Measurements from ENCODE around the gene THRB.
A peak's percentile ranks its signal among the peaks of the same experiment; 100 is the strongest.

The THRB gene

DNA sequence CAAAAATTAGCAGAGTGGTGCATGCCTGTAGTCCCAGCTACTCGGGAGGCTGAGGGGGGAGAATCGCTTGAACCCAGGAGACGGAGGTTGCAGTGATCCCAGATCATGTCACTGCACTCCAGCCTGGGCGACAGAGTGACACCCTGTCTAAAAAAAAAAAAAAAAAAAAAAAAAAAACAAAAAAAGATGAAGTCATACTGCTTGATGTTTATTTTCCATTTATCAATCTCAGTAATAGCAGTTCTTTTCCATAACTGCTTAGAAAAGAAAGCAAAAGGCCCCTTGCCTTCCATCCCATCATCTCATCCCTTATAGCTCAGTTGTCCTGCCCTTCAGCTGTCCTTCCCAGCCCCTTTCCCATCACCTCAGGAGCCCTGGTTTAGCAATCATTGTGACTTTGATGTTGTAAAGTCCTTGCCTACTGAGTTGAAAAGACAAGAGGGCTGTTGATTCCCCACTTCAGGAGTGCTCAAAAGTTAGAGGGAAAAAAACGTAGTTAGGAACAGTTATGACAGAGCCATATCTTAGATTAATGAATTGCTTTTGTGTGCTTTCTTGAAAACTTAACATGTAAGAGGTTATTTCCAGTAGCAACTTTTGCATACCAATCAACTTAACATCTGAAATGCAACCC lies 18.0 kb upstream of the THRB start:
- DNase-seq (ENCODE audit: low spot score), result no peak

- DNase-seq (ENCODE audit: low spot score), result no peak
Measured at GRCh38 chr3:24510030-24510648, 15.5 kb upstream of the THRB start.

GRCh38 chr3:24508423-24508839 lies 13.8 kb upstream of the THRB start:
- DNase-seq (ENCODE audit: low spot score), result no peak

DNA sequence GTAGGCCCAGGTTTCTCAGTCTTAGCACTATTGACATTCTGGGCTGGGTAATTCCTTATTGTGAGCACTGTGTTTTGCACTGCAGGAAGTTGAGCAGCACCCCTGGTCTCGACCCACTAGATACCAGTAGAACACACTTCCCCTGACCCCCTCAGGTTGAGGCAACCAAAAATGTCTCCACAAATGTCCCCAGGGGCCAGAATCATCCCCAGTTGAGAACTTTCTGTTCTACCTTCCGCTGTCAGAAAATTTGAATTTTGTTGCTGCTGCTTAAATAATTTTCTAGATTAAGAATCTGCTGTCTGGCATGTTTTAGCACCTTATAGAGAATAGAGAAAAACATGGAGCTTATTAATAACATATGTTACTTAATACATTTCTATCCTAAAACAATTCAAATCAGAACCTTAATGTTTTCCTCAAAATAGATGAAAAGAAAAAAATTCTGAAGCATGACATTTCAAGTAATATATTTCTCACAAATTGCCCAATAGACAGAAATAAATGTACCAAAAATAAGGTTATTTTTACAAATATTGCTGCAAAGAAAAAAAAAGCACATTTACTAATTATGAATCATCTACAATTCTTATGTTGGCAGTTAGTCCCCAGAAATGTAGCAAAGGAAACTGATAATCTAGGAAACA lies 13.2 kb upstream of the THRB start:
- DNase-seq (ENCODE audit: low spot score), result no peak

GRCh38 chr3:24506966-24507775 lies 12.5 kb upstream of the THRB start:
- DNase-seq (ENCODE audit: low spot score), result no peak

- DNase-seq (ENCODE audit: low spot score), result no peak
Measured at GRCh38 chr3:24505691-24506550, 11.3 kb upstream of the THRB start.

DNA sequence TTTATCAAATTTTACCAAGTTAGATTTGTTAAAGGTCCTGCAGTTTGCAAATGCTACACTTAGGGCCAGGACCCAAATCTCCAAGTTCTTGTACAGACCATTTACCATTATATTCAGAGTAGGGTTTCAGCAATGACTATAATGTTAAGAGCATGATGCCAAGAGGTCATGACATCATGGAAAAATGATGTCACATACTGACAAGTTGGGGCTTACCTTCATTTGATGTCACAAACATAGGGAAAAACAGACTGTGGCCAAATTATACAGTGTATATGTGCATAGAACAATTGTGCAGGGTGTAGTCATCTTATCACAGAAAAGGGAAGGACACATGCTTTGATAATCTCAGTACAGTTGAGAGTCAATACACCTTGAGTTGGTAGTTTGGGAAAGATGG lies 10.1 kb upstream of the THRB start:
- DNase-seq (ENCODE audit: low spot score), result no peak

GRCh38 chr3:24503616-24504113 lies 9.0 kb upstream of the THRB start:
- no peak for DNase-seq (ENCODE audit: low spot score)

GRCh38 chr3:24502690-24503089 lies 8.0 kb upstream of the THRB start:
- no peak for DNase-seq (ENCODE audit: low spot score)

DNA sequence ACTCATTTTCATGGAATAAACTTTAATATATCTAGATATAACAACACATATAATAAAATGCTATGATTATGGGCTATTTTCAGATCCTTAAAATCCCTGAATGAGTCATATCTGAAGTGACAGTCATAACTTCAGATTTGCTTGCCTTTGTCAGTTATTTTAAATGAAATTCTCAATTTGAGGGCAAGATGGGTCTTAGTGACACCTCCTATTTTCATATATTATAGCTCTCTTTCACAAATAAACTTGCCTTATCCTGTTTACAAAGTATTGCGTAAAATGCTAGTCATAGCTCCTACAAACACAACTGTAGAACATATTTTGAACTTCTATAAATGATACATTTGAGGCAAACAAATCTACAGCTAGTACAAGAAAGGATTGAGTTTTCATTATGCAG lies 6.2 kb upstream of the THRB start:
- DNase-seq (ENCODE audit: low spot score), result no peak

GRCh38 chr3:24499991-24500390 lies 5.3 kb upstream of the THRB start:
- no peak for DNase-seq (ENCODE audit: low spot score)

- no peak for DNase-seq (ENCODE audit: low spot score)
Measured at GRCh38 chr3:24498796-24499195, 4.1 kb upstream of the THRB start.

GRCh38 chr3:24498391-24498790 lies 3.7 kb upstream of the THRB start:
- DNase-seq (ENCODE audit: low spot score), result no peak

- DNase-seq (ENCODE audit: low spot score), result no peak
Measured at GRCh38 chr3:24497942-24498341, 3.3 kb upstream of the THRB start.

DNA sequence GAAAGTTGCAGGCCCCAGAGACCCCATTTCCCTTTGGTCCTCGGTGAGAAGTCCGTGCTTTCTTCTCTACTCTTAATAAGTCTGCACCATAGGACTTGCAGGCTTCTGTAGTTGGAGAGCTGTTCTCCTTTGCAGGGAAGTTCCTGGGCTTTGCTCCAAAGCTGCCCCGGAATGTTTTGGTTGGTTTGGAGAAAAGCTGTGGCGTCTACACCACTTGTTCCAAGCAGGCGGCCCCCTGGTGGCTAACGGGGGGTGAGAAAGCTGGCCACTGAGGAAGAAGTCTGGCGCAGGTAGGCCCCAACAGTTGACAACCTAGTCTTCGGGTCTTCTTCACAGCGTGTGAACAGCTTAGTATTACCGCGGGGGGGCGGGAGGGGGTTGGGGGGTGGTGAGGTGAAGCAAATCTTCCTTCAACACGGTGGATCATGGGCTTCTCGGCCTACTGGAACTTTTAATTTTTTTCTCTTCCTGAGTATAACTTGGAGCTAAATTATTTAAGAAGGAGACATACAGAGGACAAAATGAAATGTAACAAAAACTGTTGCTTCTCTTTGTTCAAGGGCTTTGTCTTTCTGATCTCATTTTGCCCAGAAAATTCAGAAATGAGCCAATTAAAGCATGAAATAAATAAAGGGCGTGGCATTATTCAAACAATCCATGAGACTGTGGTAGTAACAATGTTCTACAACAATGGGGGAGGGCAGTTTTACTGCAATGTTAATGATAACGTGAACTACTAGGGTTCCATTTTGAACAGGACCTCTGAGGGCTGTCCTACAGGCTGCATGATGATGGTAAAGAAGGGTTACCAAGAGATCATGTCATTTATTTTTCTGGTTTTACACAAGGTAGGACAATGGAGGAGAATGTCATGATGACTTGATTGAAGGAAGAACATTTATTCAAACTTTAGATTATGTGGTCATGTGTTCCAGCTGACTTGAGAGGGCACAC lies 2.2 kb upstream of the THRB start:
- no peak for DNase-seq (ENCODE audit: low spot score)

GRCh38 chr3:24495326-24495994 lies 810 bp upstream of the THRB start:
- no peak for DNase-seq (ENCODE audit: low spot score)

DNA sequence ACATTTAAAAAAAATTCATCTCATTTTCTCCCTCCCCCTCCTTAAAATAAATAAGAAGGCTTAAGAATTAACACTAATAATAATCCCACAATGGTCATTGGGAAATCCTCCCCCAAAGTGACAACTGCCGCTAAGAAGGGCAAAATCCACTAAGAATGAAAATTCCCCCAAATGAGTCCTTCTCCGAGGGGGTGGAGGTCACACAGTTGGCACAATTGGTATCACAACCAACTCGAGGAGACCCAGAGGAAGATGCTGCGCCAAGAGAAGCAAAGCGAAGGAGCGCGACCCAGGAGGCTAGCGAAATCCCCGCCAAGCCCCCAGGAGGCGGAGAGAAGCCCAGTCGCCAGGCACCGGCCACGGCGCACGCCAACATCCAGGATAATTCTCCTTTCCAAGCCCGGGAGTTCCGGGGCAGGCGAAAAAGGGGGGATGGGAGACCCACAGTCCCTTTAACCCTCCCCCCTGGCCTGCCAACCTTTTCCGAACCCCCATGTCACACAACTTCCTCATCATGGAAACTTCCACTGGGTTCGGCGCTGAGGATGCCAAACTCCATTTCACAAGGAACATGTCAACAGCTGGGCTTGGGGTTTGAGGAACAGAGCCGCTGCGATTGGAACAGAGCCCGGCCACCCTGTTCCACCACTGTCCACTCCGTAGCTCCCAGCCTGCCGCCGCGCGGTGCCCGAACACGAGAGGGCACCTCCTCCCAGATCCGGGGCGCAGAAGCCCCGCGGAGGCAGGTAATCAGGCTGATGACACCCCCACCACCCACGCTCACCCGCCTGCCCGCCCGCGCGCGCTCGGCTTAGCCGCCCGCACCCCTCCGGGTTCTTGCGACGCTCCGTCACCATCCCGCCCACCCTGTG lies 668 bp downstream of the THRB start:
- DNase-seq (ENCODE audit: low spot score), result peak; percentile 74

DNA sequence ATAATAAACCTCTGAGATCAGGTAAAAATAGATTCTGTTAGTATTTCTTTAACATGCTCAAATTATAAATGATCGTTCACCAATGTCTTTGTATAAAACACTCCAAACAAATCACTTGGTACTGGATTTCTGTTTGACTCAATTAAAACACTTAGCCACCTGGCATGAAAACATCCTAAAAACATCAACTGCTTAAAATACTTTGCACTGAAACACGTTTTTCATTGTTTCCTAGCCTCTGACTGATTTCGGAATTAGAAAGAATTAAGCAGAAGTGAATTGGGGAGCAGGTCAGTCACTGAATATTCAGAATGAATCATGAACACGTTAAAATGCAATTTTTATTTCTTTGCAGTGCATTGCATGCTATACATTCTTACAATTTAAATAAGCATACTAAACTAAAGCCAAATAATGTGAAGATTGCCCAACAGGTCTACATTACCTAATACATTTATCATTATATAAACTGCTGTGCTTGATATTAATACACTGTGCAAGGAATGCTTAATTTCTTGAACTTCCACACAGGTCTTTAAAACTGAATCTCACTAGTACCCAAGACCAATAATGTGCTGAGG lies 1.6 kb downstream of the THRB start:
- no peak for DNase-seq (ENCODE audit: low spot score)

- no peak for DNase-seq (ENCODE audit: low spot score)
Measured at GRCh38 chr3:24490151-24490550, 4.5 kb downstream of the THRB start.
